IPS-15b (cell line): Measurements from ENCODE around the gene RIMS1.

Experiments
- H3K27me3 ChIP-seq: one replicate; pipeline ENCODE4 v1.6.1; 2013; ENCODE audit warnings: low read length; ENCODE audit not compliant: control insufficient read depth, insufficient read depth
- H3K36me3 ChIP-seq: one replicate; pipeline ENCODE4 v1.6.1; 2013; ENCODE audit warnings: low read length; ENCODE audit not compliant: control insufficient read depth, insufficient read depth
- H3K4me1 ChIP-seq: one replicate; pipeline ENCODE4 v1.6.1; 2013; ENCODE audit warnings: mild to moderate bottlenecking, low read length; ENCODE audit not compliant: control insufficient read depth, insufficient read depth
- H3K4me3 ChIP-seq: one replicate; pipeline ENCODE4 v1.5.1; 2013; ENCODE audit warnings: low read depth, low read length
- H3K9ac ChIP-seq: one replicate; pipeline ENCODE4 v1.6.1; 2013; ENCODE audit warnings: low read depth, mild to moderate bottlenecking, low read length
- H3K9me3 ChIP-seq: one replicate; pipeline ENCODE4 v1.6.1; 2013; ENCODE audit warnings: mild to moderate bottlenecking, low read length; ENCODE audit not compliant: control insufficient read depth, insufficient read depth

The RIMS1 gene

GRCh38 chr6:72130327-72130726 lies 244.0 kb downstream of the RIMS1 start:
- H3K27me3 ChIP-seq: peaks cover 22% of the 10 kb centered on the region
- no peak overlapping the region for H3K9ac ChIP-seq
- peaks cover 3% of the 10 kb centered on the region for H3K9me3 ChIP-seq
- H3K4me3 ChIP-seq: no peak overlapping the region
- no peaks in the 10 kb centered on the region for H3K36me3 ChIP-seq
- H3K4me1 ChIP-seq: peaks cover 2% of the 10 kb centered on the region

- Histone ChIP-seq H3K36me3 (no peaks in the 10 kb centered on the region), H3K27me3 (peaks cover 18% of the 10 kb centered on the region), H3K9me3 (no peaks in the 10 kb centered on the region), H3K4me3 (no peak overlapping the region), H3K9ac (no peak overlapping the region), H3K4me1 (peaks cover 2% of the 10 kb centered on the region)
Measured at GRCh38 chr6:72132427-72132826, 246.1 kb downstream of the RIMS1 start.

GRCh38 chr6:72132851-72133250 lies 246.5 kb downstream of the RIMS1 start:
- Histone ChIP-seq H3K9ac (no peak overlapping the region), H3K9me3 (no peaks in the 10 kb centered on the region), H3K4me3 (no peak overlapping the region), H3K27me3 (peaks cover 14% of the 10 kb centered on the region), H3K4me1 (peaks cover 2% of the 10 kb centered on the region), H3K36me3 (no peaks in the 10 kb centered on the region)

- no peaks in the 10 kb centered on the region for H3K9me3 ChIP-seq
- H3K36me3 ChIP-seq: no peaks in the 10 kb centered on the region
- H3K4me3 ChIP-seq: no peak overlapping the region
- peaks cover 13% of the 10 kb centered on the region for H3K27me3 ChIP-seq
- H3K4me1 ChIP-seq: peaks cover 2% of the 10 kb centered on the region
- H3K9ac ChIP-seq: no peak overlapping the region
Measured at GRCh38 chr6:72133324-72133723, 247.0 kb downstream of the RIMS1 start.

DNA sequence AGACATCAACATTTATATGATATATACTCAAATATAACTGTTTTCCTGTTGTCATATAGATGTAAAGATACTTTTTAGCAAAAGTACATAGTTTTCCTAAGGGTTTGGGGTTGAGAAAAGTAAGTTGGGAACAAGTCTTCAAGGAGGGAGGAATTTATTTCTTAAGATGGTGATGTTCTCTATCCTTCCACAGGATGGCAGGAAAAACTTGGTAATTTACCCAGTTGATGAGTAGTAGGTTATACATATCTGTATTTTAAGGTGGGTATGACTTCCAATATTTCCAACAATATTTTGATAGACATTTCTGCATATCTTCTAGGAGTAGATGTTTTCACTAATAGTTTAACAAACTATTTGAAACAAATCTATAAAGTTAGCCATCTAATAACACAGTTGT lies 254.4 kb downstream of the RIMS1 start:
- Histone ChIP-seq H3K36me3 (no peaks in the 10 kb centered on the region), H3K9ac (no peak overlapping the region), H3K4me3 (no peak overlapping the region), H3K9me3 (no peaks in the 10 kb centered on the region), H3K27me3 (no peaks in the 10 kb centered on the region), H3K4me1 (no peaks in the 10 kb centered on the region)

DNA sequence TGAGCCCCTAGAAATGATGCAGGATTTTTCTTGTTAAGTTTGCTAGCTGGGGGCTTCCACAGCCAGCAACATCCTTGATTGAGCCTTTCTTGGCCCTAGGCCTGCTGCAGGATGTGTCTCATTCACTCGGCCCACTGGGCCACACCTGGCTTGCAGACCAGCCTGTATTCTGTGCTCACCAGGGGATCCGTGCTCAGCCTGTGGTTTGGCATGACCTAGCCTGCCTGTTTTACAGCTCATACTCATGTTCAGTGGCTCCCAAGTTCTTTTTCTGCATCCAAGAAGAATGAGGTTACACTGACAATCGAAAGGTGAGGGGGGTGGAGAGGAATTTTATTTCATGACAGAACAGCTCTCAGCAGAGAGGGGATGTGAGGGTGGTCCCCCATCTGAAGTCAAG lies 263.4 kb downstream of the RIMS1 start:
- no peaks in the 10 kb centered on the region for H3K27me3 ChIP-seq
- peaks cover 4% of the 10 kb centered on the region for H3K4me1 ChIP-seq
- H3K9ac ChIP-seq: no peak overlapping the region
- H3K9me3 ChIP-seq: peaks cover 9% of the 10 kb centered on the region
- no peak overlapping the region for H3K4me3 ChIP-seq
- H3K36me3 ChIP-seq: no peaks in the 10 kb centered on the region

- H3K9me3 ChIP-seq: peaks cover 9% of the 10 kb centered on the region
- no peaks in the 10 kb centered on the region for H3K27me3 ChIP-seq
- no peaks in the 10 kb centered on the region for H3K36me3 ChIP-seq
- no peak overlapping the region for H3K4me3 ChIP-seq
- H3K4me1 ChIP-seq: peaks cover 4% of the 10 kb centered on the region
- no peak overlapping the region for H3K9ac ChIP-seq
Measured at GRCh38 chr6:72151742-72152141, 265.4 kb downstream of the RIMS1 start.

DNA sequence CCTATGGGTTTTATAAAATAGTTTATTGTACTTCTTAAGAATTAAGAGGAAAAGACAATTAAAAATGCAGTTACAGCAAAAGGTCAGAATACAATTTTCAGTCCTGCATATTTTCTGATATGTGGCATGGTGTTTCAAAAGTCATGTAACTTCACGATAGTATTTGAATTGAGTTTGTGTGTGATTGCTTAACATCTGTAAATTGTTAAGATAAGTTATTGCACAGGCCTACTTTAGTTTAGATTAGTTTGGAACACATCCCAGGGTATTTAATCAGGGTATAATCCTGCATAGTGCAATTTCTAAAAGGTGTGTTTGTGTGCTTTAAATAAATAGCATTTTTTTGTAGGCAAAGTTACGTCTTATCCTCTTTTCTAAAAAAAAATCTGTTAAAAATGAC lies 289.6 kb downstream of the RIMS1 start:
- Histone ChIP-seq H3K27me3 (peaks cover 13% of the 10 kb centered on the region), H3K4me3 (no peak overlapping the region), H3K36me3 (no peaks in the 10 kb centered on the region), H3K9me3 (no peaks in the 10 kb centered on the region), H3K4me1 (no peaks in the 10 kb centered on the region), H3K9ac (no peak overlapping the region)

DNA sequence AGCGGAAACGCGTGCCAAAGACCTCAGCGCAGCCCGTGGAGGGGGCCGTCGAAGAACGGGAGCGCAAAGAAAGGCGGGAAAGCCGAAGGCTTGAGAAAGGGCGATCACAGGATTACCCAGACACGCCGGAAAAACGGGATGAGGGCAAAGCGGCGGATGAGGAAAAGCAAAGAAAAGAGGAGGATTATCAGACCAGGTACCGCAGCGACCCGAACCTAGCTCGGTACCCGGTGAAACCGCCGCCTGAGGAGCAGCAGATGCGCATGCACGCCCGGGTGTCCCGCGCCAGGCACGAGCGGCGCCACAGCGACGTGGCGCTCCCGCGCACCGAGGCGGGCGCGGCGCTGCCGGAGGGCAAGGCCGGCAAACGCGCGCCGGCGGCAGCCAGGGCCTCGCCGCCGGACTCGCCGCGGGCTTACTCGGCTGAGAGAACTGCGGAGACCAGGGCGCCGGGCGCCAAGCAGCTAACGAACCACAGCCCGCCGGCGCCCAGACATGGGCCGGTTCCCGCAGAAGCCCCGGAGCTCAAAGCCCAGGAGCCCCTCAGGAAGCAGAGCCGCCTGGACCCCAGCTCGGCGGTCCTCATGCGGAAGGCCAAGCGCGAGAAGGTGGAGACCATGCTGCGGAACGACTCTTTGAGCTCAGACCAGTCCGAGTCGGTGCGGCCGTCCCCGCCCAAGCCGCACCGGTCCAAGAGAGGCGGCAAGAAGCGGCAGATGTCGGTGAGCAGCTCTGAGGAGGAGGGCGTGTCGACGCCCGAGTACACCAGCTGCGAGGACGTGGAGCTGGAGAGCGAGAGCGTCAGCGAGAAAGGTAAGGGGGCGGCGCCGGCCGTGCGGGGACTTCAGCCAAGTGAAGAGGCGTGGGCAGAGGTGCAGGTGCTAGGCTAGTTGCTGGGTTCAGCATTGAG lies 296.2 kb downstream of the RIMS1 start:
- peak overlapping the region; percentile 55 for H3K4me3 ChIP-seq
- H3K9ac ChIP-seq: no peak overlapping the region
- no peaks in the 10 kb centered on the region for H3K36me3 ChIP-seq
- H3K4me1 ChIP-seq: no peaks in the 10 kb centered on the region
- H3K9me3 ChIP-seq: peaks cover 2% of the 10 kb centered on the region
- H3K27me3 ChIP-seq: peaks cover 51% of the 10 kb centered on the region

- Histone ChIP-seq H3K9ac (no peak overlapping the region), H3K36me3 (no peaks in the 10 kb centered on the region), H3K9me3 (no peaks in the 10 kb centered on the region), H3K27me3 (no peaks in the 10 kb centered on the region), H3K4me1 (no peaks in the 10 kb centered on the region), H3K4me3 (no peak overlapping the region)
Measured at GRCh38 chr6:72203983-72204382, 317.6 kb downstream of the RIMS1 start.

DNA sequence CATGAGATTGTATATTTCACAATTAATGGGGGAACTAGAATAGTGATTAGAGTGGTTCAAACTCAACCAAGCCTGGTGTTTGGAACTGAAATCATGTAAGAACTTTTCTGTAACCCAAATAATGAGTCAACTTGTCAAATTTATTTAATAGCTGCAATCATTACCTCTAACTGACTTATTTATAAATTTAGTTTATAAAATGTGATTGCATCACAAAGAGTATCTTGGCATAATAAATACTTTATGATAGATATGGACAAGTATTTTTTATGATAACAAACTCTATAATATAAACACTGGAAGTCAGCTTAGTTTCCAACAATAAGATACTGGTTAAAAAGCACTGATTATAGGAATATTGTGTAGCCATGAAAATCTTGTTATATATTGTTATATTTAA lies 319.1 kb downstream of the RIMS1 start:
- Histone ChIP-seq H3K9me3 (no peaks in the 10 kb centered on the region), H3K4me1 (no peaks in the 10 kb centered on the region), H3K27me3 (no peaks in the 10 kb centered on the region), H3K4me3 (no peak overlapping the region), H3K9ac (no peak overlapping the region), H3K36me3 (no peaks in the 10 kb centered on the region)

GRCh38 chr6:72206606-72207005 lies 320.3 kb downstream of the RIMS1 start:
- Histone ChIP-seq H3K4me3 (no peak overlapping the region), H3K9me3 (no peaks in the 10 kb centered on the region), H3K4me1 (no peaks in the 10 kb centered on the region), H3K36me3 (no peaks in the 10 kb centered on the region), H3K27me3 (no peaks in the 10 kb centered on the region), H3K9ac (no peak overlapping the region)
